Stomach (tissue), 4 donors: Measurements from ENCODE around the gene COLQ.

Source experiments
- CTCF ChIP-seq, 7 experiments: fragments of 450-650 bp in 4 of 7; fragments of 200-600 bp in 3 of 7; sonication (generic) in 3 of 7; IDR thresholded peaks; one replicate each; pipeline ENCODE4 v1.5.1; 2016 to 2019; ENCODE audit warnings: antibody characterized with exemption in 7 of 7, control low read depth in 2 of 7, mild to moderate bottlenecking in 1 of 7
- EP300 ChIP-seq: sonication (generic); formaldehyde crosslinking; IDR thresholded peaks from one replicate; pipeline ENCODE4 v1.6.1; 2017; ENCODE audit warnings: antibody characterized with exemption

DNA sequence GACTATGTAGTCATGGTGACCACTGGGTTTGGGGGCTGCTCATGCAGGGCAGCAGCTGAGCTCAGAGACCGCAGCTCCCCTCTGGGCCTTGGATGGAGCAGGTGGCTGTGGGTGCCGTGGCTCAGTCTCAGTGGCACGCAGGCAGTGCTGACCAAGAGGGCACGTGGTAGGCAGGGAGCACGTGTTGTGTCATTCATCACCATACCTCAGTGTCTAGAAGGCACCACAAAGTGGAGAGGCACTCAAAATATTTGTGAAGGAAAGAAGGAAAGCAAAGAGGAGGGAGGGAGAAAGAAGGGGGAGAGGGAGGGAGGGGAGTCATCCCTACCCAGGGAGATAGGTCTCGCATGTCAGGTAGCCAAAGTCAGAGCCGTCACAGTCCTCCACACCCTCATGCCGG lies 68.0 kb downstream of the COLQ start:
- TF ChIP-seq CTCF (IDR thresholded peaks at IDR 0.05) (no peak), EP300 (no peak)
